HG02798 (cell line): Measurements from ENCODE around the gene ZCCHC24.

Source experiments
- ATAC-seq: cut with Tn5 transposase; IDR thresholded peaks from one replicate; pipeline ENCODE4 v1.9.1; 2021; ENCODE audit warnings: mild to moderate bottlenecking; ENCODE audit not compliant: unreplicated experiment, poor library complexity

The ZCCHC24 gene

DNA sequence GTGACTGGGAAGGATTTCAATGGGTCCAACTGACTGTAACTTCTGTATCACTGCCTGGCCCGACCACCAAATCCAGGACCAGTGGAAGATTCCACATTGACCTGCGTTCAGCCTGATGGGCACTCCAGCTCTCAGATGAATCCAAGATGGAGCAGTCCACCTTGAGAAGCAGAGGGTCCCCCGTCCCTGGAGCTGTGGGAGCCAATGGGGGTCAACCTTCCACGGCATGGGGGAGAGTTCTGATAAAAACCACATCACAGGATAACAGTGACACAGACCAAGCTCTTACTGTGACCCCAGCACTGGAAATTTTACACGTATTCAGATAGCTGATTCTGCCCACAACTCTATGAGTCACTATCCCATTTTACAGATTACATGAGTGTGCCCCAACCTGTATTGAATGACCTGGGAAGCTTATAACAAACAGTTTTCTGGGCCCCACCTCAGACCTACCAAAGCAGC is 11.2 kb downstream of the ZCCHC24 start:
- no peak for ATAC-seq

DNA sequence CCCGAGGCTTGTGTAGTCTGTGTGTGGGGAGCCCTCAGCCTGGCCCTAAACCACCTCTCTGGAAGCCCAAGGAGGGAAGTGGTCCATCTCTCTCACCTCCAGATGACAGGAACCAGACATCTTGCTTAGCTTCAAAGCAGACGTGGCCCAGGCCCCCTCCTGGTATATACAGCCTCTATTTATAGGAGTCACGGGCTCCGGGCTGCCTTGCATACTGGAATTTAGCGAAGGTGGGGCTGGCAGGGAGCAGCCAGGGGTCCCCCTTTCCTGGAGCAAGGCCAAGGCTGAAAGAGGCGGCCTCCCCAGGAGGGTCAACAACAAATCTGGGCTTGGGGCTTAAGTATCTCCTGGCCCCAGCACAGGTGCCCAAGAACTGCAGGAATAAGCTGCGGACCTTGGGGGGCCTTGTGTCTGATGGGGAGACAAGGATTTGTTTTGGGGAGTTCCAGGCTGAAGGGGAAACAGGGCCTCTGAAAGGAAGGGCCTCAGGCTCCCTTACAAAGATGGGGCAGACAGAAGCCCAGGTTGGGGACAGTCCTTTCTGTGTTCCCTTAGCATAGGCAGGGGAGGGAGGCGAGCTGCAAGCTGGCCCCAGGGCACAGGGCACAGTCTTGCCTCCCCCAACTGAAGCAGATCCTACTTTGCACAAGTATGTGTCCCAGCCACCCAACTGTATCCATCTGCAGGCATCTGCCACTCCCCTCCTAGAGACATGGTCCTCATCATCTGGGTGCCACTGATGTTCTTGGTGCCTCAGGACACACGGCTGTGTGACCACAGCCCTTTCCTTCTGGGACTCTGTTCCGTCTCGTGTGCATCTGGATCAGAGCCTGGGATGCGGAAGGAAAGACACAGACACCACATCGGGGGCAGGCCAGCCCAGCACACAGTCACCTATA is 11.9 kb downstream of the ZCCHC24 start:
- ATAC-seq: no peak

DNA sequence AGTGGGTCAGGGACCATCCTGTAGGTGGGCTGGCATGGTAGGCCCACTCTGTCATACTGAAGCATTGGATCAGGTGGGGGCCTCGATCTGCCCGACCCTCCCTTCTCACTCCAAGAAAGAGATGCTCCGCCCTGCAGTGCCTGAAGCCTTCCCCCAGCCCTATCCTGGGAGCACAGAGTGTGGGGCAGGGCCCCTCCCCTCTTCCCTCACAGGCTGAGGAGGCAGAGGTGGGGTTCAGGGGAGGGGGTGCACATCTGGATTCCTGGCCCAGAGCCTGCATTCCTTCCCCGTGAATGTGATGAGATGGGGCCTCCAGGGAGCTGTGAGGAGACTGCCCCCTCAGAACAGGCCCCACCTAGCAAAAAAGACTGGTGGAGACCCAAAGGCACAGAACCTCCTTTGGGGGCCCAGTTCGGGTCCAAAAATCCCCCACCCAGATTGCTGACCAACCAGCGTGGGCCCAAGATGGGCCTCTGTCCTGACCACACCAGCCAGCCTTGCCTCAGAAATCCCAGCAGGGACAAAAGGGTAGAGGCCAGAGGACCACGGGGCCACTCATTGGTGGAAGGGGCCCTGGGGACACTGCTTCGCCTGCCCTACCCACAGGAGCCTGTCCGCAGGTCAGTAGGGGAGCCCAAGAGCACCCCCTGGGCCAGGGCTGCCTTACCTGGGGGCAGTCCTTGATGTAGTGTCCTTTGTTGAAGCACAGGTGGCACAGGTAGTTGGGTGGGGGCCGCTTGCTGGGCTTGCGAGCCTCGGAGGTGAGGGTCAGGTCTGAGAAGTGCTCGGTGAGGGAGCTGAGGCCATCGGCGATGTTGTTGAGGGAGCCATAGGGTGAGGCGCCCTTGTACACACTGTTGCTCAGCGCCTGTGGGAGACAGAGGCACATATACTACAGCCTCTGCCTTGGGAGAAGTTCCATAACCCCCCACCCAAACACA is 13.3 kb downstream of the ZCCHC24 start:
- no peak for ATAC-seq

DNA sequence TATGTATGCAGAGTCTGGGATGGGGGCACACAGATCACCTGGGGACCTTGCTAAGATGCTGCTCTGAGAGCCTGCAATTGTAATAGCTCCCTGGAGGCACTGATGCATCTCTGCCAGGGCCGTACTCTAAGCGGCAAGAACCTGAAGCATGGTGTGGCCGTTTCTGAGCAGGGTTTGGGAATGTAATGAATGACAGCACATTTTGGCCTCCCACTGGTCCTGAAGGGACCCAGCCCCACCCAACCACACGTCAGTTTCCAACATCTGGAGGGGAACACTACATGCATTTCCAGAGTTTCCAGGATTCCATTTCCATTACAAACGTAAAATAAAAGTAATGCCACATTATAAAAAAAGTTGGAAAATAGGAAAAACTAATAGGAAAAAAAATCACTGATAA is 14.0 kb downstream of the ZCCHC24 start:
- ATAC-seq: no peak

DNA sequence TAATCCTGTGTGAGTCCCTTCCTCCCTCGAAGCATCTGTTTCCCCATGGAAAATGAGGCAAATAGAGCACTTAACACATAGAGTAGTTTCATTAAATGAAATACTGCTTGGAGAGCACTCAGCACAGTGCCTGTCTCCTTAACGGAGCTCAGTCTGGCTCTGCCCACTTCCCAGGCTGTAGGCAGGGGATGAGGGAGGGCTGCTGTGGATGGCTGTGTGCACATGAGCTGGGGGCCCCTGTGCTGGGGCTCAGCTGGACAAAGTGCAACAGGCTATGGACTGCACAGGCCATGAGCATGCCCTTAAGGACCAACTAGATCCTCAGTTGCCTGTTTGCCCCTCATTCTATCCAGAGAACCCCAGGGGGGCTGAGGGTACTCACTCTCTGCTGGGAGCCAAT is 14.5 kb downstream of the ZCCHC24 start:
- ATAC-seq: no peak

DNA sequence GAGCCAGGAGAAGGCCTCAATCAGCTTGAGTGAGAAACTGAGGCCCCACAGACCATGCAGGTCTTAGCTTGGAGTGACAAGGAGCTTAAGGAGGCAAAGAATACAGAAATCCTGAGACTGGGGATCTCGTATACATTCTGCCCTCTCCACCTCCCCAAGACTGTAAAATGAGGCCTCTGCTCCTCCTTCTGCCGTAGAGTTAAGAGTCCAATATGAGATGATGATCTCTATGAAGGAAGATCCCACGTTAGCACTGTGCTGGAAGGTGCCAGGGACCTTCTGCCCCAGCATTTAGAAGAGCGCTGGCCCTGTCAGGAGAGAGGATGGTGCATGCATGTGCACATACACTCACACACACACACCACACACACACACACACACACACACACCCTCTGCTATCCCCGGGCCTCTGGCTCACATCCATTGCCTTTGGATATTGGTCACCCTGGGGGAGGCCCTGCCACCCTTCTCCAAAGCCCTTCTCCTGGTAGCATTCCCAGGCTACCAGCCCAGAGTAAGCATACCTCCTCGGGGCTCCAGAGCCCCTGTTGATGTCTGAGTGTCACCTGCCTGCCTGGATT is 15.0 kb downstream of the ZCCHC24 start:
- ATAC-seq: no peak

DNA sequence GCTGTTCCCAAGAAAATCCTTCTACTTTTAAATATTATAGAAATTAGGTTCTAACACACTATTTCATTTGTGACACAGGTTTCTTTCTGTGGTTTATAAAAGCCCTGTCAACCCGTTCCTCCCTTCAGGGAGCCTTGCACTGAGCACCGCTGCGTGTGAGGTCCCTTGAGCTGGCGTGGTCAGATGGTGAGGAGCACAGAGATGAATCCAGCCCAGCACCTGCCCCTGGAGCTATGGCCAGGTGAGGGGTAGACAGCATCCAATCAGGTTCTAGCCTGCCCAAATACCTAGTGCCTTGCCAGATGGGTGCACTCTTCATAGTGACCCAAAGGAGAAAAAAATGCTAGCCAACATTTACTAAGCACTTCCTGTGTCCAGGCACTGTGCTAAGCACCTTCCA is 15.7 kb downstream of the ZCCHC24 start:
- ATAC-seq: no peak

DNA sequence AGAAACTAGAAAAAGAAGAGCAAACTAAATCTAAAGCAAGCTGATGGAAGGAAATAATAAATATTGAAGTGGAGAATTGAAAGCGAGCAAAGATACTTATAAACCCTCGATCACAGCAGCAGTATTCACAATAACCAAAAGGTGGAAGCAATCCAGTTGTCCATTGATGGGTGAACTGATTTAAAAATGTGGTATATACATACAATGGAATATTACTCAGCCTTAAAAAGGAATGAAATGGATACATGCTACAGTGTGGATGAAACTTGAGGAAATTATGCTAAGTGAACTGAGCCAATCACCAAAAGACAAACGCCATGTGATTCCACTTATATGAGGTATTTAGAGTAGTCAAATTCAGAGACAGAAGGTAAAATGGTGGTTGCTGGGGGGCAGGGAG is 17.5 kb downstream of the ZCCHC24 start:
- ATAC-seq: no peak

DNA sequence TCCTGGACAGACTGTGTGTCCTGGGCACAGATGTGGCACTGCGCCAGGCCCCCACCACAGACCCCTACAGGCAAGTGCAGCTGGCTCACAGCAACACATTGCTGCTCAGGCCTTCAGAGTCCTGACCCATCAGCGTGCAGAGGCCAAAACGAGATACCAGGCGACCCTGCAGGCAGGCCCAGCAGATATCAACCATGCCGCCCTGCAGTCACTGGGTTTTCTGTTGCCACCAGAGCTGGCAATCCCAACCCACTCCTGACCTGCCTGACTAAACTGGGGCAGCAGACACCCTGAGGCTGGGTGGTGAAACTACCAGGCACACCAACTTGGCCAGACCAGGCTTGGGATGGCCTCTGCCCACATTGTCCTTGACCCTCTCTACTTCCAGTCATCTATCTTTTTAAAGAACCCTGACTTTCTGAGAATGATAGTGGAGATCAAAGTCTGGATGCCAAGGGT is 20.3 kb downstream of the ZCCHC24 start:
- no peak for ATAC-seq

DNA sequence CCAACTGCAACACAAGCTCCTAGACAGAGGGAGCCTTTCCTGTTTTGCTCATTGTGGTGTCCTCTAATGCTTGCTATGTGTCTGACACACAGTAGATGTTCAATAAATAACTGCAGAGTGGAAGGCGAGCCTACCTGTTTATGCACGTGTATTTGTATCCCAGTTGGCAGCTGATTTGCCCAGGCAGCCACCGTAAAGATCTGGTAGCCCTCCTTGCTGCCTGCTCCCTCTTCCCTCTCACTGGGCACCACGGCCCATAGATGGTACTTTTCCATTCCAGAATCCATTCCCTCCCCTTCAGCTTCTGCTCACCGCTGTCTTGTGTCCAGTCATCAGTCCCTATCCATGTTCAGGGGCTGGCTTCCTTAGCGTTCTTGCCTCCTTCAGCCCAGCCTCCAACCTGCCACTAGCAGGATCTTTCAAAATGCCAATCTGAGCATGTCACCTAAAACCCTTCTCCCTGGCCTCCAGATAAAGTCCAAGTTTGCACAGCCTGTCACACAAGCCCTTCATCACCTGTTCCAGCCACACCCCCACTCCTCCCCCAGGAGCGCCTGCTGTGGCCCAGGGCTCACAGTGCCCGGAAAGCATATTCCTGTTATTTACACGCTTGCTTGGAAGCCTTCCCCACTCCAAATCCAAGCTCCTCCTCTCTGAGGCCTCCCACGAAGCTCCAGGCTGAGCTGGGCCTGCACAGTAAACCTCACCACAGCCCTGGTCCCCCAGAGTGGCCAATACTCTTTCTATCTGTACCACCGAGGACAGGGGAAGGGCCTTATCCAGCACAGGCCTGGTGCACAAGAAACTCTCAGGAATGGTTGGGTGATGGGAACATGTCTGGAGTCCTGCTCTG is 21.0 kb downstream of the ZCCHC24 start:
- ATAC-seq: no peak

DNA sequence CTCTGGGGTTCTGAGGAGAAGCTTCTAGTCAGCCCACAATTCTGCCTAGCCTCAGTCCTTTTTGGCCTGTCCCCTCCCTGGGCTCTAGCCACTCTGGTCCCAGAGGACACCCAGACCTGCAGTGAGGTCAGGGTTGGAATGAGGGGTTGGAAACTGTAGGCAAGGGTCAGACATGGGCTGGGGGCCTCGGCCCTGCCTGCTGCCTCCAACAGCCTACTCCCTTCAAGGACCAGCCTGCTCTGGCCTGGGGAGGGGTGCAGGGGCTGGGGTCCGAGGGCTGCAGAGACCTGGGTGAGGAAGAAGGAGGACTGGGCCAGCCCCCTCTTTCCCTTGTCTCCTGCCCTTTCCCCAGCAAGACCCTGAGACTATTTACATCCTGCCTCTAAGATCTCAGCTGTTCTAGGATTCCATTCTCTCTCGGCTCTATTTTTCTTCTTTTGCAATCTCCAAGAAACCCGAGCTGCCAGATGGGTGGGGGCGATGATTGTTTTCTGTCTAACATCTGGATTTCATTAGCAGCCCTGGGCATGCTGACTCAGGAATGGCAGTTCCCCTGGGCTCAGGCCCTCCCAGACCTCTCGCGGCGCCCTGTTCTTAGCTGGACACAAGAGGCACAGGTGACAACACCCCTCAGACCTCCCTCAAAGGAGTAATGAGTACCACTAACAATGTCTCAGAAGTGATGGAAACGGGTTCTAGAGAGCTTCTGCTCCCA is 23.1 kb downstream of the ZCCHC24 start:
- ATAC-seq: no peak

DNA sequence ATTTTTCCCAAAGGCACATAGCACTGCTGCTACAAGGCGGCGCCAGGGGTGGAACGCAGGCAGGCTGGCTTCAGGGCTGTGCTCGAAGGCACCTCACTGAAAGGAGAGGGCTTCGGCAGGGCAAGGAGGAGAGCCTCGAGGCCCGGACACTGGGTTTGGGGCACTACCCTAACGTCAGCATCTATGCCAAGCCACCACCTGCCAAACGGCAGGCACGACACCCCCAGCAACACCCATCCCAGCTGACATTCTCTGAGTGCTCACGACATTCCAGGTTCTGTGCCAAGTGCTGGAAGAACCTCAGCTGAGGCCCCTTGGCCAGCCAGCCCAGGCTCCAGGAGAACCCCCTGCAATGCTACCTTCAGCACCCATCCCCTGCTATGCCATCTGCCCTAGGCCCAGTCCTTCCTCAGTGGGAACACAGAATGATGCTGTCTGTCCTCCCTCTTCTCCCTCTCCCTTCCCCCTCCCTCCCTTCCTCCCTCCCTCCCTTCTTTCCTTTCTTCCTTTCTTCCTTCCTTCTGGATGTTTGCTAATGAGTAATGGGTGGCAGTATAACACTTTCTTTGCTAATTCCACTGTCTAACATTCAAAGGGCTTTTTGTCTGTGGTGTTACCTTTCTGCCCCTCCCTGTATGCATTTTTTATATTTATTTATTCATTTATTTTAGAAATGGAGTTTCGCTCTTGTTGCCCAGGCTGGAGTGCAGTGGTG is 24.3 kb downstream of the ZCCHC24 start:
- no peak for ATAC-seq

DNA sequence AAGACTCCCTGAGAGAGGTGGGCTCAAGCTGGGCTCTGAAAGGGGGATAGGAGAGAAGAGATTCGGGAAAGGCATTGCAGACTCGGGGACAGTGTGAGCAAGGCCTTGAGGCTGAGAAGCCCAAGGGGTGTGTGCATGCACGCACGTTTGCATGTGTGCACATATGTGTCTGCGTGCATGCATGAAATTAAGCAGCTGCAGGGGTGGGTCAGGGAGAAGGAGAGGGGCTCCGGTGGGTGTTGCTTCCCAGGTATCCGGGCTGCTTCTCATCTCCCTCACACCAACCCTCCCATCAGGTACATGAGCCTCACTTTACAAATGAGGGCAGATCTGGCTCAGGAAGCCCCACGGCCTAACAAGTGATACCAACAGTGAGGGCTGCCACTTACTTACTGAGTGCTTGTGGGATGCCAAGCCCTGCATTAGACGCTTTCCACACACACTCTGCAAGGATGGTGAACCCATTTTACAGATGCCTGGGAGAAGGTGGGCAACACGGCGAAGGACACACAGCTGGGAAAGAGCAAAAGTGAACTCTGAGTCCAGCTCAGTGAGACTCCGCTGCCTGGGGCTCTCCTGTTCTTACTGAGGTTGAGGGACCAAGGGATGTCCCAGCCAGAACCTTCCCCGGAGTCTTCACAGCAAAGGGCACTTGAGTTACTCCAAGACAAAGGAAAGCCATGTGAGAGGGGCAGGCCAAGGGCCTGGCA is 26.4 kb downstream of the ZCCHC24 start:
- ATAC-seq: no peak

DNA sequence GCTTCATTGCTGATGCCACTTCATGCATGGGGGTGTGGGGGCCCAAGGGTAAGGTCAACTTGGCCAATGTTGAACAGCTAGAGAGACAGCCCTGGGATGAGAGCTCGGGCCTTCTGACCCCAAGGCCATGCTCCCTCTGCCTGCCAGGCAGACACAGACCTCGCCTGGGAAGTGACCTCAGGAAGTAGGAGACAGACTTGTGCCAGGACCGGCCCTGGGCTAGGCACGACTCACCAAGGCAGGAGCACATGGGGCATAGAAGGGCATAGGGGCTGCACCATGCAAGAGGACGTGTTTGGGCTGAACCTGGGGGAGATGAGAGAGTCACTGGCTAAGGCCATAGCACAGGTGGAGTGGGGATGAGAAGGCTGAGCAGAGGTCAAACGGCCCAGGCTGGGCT is 27.1 kb downstream of the ZCCHC24 start:
- no peak for ATAC-seq

DNA sequence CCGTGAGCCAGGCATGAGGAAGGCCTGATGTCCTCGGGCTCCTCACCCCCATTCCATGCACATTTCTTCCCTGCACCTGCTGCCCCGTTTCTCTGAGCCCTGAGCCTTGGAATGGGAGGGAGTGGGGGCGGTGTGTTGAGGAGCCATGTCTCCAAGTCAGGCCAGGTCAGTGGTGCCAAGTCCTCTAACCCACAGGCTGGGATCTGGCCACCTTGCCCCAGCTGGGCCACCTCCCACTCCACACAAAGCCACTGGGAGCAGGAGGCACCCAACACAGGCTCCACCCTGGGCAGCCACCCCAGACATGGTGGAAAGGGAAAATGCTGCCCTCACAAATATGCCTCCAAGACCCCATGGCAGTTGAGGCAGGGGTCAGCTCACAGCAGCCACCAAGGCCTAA is 27.7 kb downstream of the ZCCHC24 start:
- no peak for ATAC-seq

DNA sequence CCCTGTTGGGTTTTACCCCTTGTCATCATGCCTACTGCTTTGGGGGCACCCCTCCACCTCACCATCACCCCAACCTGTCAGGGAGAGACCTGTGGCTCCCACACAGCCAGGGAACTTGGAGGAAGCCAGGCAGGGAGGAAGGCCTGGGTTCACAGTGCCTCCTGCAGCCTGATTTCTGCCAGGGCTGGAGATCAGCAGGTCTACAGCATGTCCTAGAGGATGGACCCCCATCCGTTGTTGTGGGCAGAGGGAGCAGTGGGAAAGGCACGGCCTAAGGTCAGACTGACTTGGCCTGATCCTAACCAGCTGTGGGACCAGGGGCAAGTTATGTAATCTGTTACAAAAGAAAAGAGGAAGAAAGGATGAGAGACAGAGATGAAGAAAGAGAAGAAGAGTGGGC is 28.2 kb downstream of the ZCCHC24 start:
- no peak for ATAC-seq

DNA sequence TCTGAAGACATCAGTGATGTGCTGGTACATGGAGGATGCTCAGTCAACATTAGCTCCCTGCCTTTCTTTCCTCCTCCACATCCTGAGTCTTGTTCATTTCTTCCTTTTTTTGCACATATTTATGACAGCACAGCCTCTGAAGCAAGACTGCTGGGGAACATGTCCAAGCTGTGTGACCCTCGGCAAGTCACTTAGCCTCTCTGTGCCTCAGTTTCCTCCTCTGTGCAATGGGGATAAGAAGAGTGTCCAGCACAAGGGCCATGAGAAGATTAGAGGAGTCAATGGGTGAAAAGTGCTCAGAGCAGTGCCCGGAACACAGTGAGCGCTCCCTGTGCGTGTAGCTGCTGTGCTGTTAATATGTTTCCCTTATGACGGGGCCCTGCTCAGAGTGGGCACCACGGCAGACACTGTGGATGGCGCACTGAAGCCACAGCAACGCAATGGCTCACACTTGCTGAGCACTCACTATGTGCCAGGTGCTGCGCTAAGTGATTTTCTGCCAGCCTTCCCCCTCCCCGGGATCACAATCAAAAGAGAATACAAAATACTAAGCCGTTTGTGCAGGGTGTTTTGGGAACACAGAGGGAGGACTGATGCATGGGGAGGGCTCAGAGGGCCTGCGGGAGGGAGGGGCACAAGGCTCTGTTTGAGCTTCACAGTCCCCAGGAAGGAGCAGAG is 28.7 kb downstream of the ZCCHC24 start:
- no peak for ATAC-seq
